ENCODE measurements around the gene FLNB.

DNA sequence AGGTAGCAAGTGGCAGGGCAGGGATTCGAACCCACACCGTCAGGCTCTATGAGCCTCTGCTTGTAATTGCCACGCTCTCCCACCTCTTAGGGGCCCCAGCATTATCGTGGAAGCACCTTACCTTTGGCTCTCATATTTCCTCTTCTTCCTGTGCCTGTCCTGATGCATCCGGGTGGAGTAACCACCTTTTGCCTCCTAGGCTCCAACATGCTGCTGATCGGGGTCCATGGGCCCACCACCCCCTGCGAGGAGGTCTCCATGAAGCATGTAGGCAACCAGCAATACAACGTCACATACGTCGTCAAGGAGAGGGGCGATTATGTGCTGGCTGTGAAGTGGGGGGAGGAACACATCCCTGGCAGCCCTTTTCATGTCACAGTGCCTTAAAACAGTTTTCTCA lies 162.2 kb downstream of the FLNB start:
- TF ChIP-seq EZH2 (IDR thresholded peaks at IDR 0.05; ENCODE audit: insufficient read depth, poor library complexity, severe bottlenecking), result no peak
- no peak for TF ChIP-seq EZH2phosphoT487 (IDR thresholded peaks at IDR 0.05; ENCODE audit: insufficient read depth, low read depth)

All from GM23248 (cell line).